ENCODE measurements around the gene SOST. TPM values are rescaled to one million over a fixed set of nuclear protein-coding genes. Genes with fewer than 3 reads are reported as not detected.

The SOST gene
- total RNA-seq, 1 donor from 2014 or later, result not detected

GRCh38 chr17:43790311-43790940 lies 31.8 kb upstream of the SOST start:
- Histone ChIP-seq H3K27ac (ENCODE audit: low read depth, low read length) (no peak overlapping the region), H3K9ac (ENCODE audit: low read depth in 1 of 3, low read length in 3 of 3) (no peak overlapping the region), H3K4me3 (ENCODE audit: low read length in 3 of 3) (no peak overlapping the region)

GRCh38 chr17:43789482-43789881 lies 30.9 kb upstream of the SOST start:
- Histone ChIP-seq H3K27me3 (ENCODE audit: control insufficient read depth in 3 of 3, insufficient read depth in 3 of 3, low read length in 3 of 3) (no peaks in the 10 kb centered on the region), H3K4me1 (ENCODE audit: control insufficient read depth in 3 of 3, insufficient read depth in 3 of 3, low read length in 3 of 3) (no peaks in the 10 kb centered on the region), H3K9ac (ENCODE audit: low read depth in 1 of 3, low read length in 3 of 3) (no peak overlapping the region), H3K4me3 (ENCODE audit: low read length in 3 of 3) (no peak overlapping the region), H3K36me3 (ENCODE audit: control insufficient read depth in 3 of 3, insufficient read depth in 3 of 3, low read length in 3 of 3) (no peaks in the 10 kb centered on the region), H3K9me3 (ENCODE audit: control insufficient read depth in 3 of 3, low read length in 3 of 3) (no peaks in the 10 kb centered on the region), H3K27ac (ENCODE audit: low read depth, low read length) (no peak overlapping the region)

More at GRCh38 chr17:43790311-43790940, 31.8 kb upstream of the SOST start:
- no peaks in the 10 kb centered on the region for H3K36me3 ChIP-seq (ENCODE audit: control insufficient read depth in 3 of 3, insufficient read depth in 3 of 3, low read length in 3 of 3)
- no peaks in the 10 kb centered on the region for H3K9me3 ChIP-seq (ENCODE audit: control insufficient read depth in 3 of 3, low read length in 3 of 3)
- H3K27me3 ChIP-seq (ENCODE audit: control insufficient read depth in 3 of 3, insufficient read depth in 3 of 3, low read length in 3 of 3), result no peaks in the 10 kb centered on the region
- no peaks in the 10 kb centered on the region for H3K4me1 ChIP-seq (ENCODE audit: control insufficient read depth in 3 of 3, insufficient read depth in 3 of 3, low read length in 3 of 3)

GRCh38 chr17:43788540-43788939 lies 29.9 kb upstream of the SOST start:
- H3K36me3 ChIP-seq (ENCODE audit: control insufficient read depth in 3 of 3, insufficient read depth in 3 of 3, low read length in 3 of 3), result no peaks in the 10 kb centered on the region
- no peak overlapping the region for H3K4me3 ChIP-seq (ENCODE audit: low read length in 3 of 3)
- H3K27me3 ChIP-seq (ENCODE audit: control insufficient read depth in 3 of 3, insufficient read depth in 3 of 3, low read length in 3 of 3), result no peaks in the 10 kb centered on the region
- H3K27ac ChIP-seq (ENCODE audit: low read depth, low read length), result no peak overlapping the region
- H3K9ac ChIP-seq (ENCODE audit: low read depth in 1 of 3, low read length in 3 of 3), result no peak overlapping the region
- no peaks in the 10 kb centered on the region for H3K9me3 ChIP-seq (ENCODE audit: control insufficient read depth in 3 of 3, low read length in 3 of 3)
- H3K4me1 ChIP-seq (ENCODE audit: control insufficient read depth in 3 of 3, insufficient read depth in 3 of 3, low read length in 3 of 3), result no peaks in the 10 kb centered on the region

- Histone ChIP-seq H3K9ac (ENCODE audit: low read depth in 1 of 3, low read length in 3 of 3) (no peak overlapping the region), H3K27ac (ENCODE audit: low read depth, low read length) (no peak overlapping the region), H3K36me3 (ENCODE audit: control insufficient read depth in 3 of 3, insufficient read depth in 3 of 3, low read length in 3 of 3) (no peaks in the 10 kb centered on the region), H3K27me3 (ENCODE audit: control insufficient read depth in 3 of 3, insufficient read depth in 3 of 3, low read length in 3 of 3) (no peaks in the 10 kb centered on the region), H3K9me3 (ENCODE audit: control insufficient read depth in 3 of 3, low read length in 3 of 3) (no peaks in the 10 kb centered on the region), H3K4me3 (ENCODE audit: low read length in 3 of 3) (no peak overlapping the region), H3K4me1 (ENCODE audit: control insufficient read depth in 3 of 3, insufficient read depth in 3 of 3, low read length in 3 of 3) (no peaks in the 10 kb centered on the region)
Observed at GRCh38 chr17:43787728-43788127, 29.1 kb upstream of the SOST start.

- H3K4me3 ChIP-seq (ENCODE audit: low read length in 3 of 3), result no peak overlapping the region
- H3K36me3 ChIP-seq (ENCODE audit: control insufficient read depth in 3 of 3, insufficient read depth in 3 of 3, low read length in 3 of 3), result no peaks in the 10 kb centered on the region
- H3K4me1 ChIP-seq (ENCODE audit: control insufficient read depth in 3 of 3, insufficient read depth in 3 of 3, low read length in 3 of 3), result peaks cover 1 to 2% (median 1%) of the 10 kb centered on the region in 3 donors
- no peak overlapping the region for H3K9ac ChIP-seq (ENCODE audit: low read depth in 1 of 3, low read length in 3 of 3)
- H3K9me3 ChIP-seq (ENCODE audit: control insufficient read depth in 3 of 3, low read length in 3 of 3), result no peaks in the 10 kb centered on the region
- no peaks in the 10 kb centered on the region for H3K27me3 ChIP-seq (ENCODE audit: control insufficient read depth in 3 of 3, insufficient read depth in 3 of 3, low read length in 3 of 3)
- H3K27ac ChIP-seq (ENCODE audit: low read depth, low read length), result no peak overlapping the region
Observed at GRCh38 chr17:43784628-43785101, 26.1 kb upstream of the SOST start.

GRCh38 chr17:43784068-43784467 lies 25.5 kb upstream of the SOST start:
- Histone ChIP-seq H3K27ac (ENCODE audit: low read depth, low read length) (no peak overlapping the region), H3K9ac (ENCODE audit: low read depth in 1 of 3, low read length in 3 of 3) (no peak overlapping the region), H3K9me3 (ENCODE audit: control insufficient read depth in 3 of 3, low read length in 3 of 3) (no peaks in the 10 kb centered on the region), H3K36me3 (ENCODE audit: control insufficient read depth in 3 of 3, insufficient read depth in 3 of 3, low read length in 3 of 3) (no peaks in the 10 kb centered on the region), H3K27me3 (ENCODE audit: control insufficient read depth in 3 of 3, insufficient read depth in 3 of 3, low read length in 3 of 3) (no peaks in the 10 kb centered on the region), H3K4me1 (ENCODE audit: control insufficient read depth in 3 of 3, insufficient read depth in 3 of 3, low read length in 3 of 3) (peaks cover 6 to 7% (median 7%) of the 10 kb centered on the region in 3 donors), H3K4me3 (ENCODE audit: low read length in 3 of 3) (no peak overlapping the region)

GRCh38 chr17:43782913-43783680 lies 24.5 kb upstream of the SOST start:
- H3K9ac ChIP-seq (ENCODE audit: low read depth in 1 of 3, low read length in 3 of 3), result no peak overlapping the region
- H3K4me3 ChIP-seq (ENCODE audit: low read length in 3 of 3), result no peak overlapping the region
- H3K27me3 ChIP-seq (ENCODE audit: control insufficient read depth in 3 of 3, insufficient read depth in 3 of 3, low read length in 3 of 3), result no peaks in the 10 kb centered on the region
- no peak overlapping the region for H3K27ac ChIP-seq (ENCODE audit: low read depth, low read length)
- H3K36me3 ChIP-seq (ENCODE audit: control insufficient read depth in 3 of 3, insufficient read depth in 3 of 3, low read length in 3 of 3), result no peaks in the 10 kb centered on the region
- peaks cover 6 to 8% (median 7%) of the 10 kb centered on the region in 3 donors for H3K4me1 ChIP-seq (ENCODE audit: control insufficient read depth in 3 of 3, insufficient read depth in 3 of 3, low read length in 3 of 3)
- no peaks in the 10 kb centered on the region for H3K9me3 ChIP-seq (ENCODE audit: control insufficient read depth in 3 of 3, low read length in 3 of 3)

GRCh38 chr17:43780135-43780534 lies 21.5 kb upstream of the SOST start, which contains the start of gene CFAP97D1:
Gene CFAP97D1, plus strand, starts transcription at chr17:43780435. Its CDS starts 28 bp downstream, at chr17:43780463.
- H3K36me3 ChIP-seq (ENCODE audit: control insufficient read depth in 3 of 3, insufficient read depth in 3 of 3, low read length in 3 of 3), result peaks cover 3 to 7% (median 5%) of the 10 kb centered on the region in 3 donors
- H3K27me3 ChIP-seq (ENCODE audit: control insufficient read depth in 3 of 3, insufficient read depth in 3 of 3, low read length in 3 of 3), result no peaks in the 10 kb centered on the region
- H3K9me3 ChIP-seq (ENCODE audit: control insufficient read depth in 3 of 3, low read length in 3 of 3), result no peaks in the 10 kb centered on the region
- peaks cover 30 to 33% (median 33%) of the 10 kb centered on the region in 3 donors for H3K4me1 ChIP-seq (ENCODE audit: control insufficient read depth in 3 of 3, insufficient read depth in 3 of 3, low read length in 3 of 3)
- H3K4me3 ChIP-seq (ENCODE audit: low read length in 3 of 3), result peak within 1 kb of the TSS; percentile 76 to 88 (median 80)
- peak within 1 kb of the TSS; percentile 79 to 97 (median 82) for H3K9ac ChIP-seq (ENCODE audit: low read depth in 1 of 3, low read length in 3 of 3)
- H3K27ac ChIP-seq (ENCODE audit: low read depth, low read length), result peak within 1 kb of the TSS; percentile 100

GRCh38 chr17:43779145-43780125 lies 20.8 kb upstream of the SOST start:
- Histone ChIP-seq H3K4me3 (ENCODE audit: low read length in 3 of 3) (peak overlapping the region; percentile 76 to 88 (median 80)), H3K27ac (ENCODE audit: low read depth, low read length) (peak overlapping the region; percentile 100), H3K9me3 (ENCODE audit: control insufficient read depth in 3 of 3, low read length in 3 of 3) (no peaks in the 10 kb centered on the region), H3K9ac (ENCODE audit: low read depth in 1 of 3, low read length in 3 of 3) (peak overlapping the region; percentile 79 to 97 (median 82)), H3K4me1 (ENCODE audit: control insufficient read depth in 3 of 3, insufficient read depth in 3 of 3, low read length in 3 of 3) (peaks cover 37 to 40% (median 40%) of the 10 kb centered on the region in 3 donors), H3K27me3 (ENCODE audit: control insufficient read depth in 3 of 3, insufficient read depth in 3 of 3, low read length in 3 of 3) (no peaks in the 10 kb centered on the region), H3K36me3 (ENCODE audit: control insufficient read depth in 3 of 3, insufficient read depth in 3 of 3, low read length in 3 of 3) (peaks cover 8 to 12% (median 12%) of the 10 kb centered on the region in 3 donors)

Measured in skeletal muscle tissue (tissue), 4 donors.